CD1c-positive myeloid dendritic cell (primary cell): ENCODE data around the gene SIGLEC1.

Experiments
- DNase-seq: peaks from one replicate; pipeline ENCODE4 v3.0.0-alpha.2; 2016; ENCODE audit errors: extremely low spot score

The SIGLEC1 gene

DNA sequence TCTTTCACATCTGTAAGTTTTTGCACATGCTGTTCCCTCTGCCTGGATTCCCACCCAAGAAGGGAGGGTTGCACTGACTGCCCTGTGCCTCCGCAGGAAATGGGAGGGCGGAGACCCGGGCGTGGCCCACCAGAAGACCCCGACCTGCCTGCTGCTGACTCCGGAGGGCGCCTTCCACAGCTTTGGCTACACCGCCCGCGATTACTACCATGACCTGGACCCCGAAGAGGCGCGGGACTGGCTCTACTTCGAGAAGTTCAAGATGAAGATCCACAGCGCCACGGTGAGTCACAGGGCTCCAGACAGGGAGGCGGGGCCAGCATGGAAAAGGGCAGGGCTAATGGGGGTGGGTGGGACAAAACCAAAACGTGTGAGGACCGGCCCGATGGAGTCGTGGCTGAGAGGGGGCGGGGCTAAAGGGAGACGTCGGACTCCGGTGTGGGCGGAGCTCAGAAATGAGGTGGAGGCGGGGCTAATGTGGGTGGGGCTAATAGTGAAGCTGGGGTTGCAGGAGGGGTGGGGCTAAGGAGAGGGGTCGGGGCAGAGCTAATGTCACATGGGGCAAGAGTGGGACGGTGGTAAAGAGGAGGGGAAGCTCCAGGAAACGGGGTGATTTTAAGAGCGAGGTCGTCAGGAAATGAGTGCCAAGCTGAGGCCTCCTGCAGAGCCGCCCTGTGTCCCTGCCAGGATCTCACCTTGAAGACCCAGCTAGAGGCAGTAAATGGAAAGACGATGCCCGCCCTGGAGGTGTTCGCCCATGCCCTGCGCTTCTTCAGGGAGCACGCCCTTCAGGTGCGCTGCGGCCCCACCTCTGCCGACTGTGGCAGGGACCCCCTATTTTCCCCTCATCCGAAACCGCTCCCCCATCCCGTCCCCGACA, 32.6 kb upstream of the SIGLEC1 start:
- DNase-seq: peak; percentile 84

DNA sequence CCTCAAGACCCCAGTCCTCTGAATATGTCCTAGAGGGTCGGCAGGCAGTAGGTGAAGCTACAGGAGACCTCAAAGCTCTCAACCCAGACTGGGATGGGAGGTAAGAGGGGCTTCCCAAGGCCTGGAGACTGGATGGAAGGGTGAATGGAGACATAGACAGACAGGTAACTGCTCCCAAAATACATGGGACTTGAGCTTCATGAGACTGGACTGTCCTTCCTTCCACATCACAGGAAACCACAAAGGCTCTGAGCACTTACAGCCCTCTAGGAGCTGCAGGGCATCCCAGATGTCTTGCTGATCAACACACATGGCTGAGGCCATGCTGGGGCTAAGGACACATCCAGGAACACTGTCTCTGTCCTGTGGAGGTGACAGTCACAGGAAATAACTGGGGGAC, 31.6 kb upstream of the SIGLEC1 start:
- no peak for DNase-seq

DNA sequence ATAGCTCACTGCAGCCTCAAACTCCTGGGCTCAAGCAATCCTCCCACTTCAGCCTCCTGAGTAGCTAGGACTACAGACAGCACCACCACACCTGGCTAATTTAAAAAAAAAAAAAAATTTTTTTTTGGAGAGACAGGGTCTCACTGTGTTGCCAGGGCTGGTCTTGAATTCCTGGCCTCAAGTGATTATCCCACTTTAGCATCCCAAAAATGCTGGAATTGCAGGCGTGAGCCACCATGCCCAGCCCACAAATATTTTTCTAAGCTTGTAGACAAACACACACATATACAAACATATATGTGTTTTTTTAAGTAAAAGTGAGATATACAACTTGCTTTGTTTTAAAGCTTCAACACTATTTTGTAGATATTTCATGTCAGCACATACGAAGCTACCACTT, 30.9 kb upstream of the SIGLEC1 start:
- DNase-seq: no peak

DNA sequence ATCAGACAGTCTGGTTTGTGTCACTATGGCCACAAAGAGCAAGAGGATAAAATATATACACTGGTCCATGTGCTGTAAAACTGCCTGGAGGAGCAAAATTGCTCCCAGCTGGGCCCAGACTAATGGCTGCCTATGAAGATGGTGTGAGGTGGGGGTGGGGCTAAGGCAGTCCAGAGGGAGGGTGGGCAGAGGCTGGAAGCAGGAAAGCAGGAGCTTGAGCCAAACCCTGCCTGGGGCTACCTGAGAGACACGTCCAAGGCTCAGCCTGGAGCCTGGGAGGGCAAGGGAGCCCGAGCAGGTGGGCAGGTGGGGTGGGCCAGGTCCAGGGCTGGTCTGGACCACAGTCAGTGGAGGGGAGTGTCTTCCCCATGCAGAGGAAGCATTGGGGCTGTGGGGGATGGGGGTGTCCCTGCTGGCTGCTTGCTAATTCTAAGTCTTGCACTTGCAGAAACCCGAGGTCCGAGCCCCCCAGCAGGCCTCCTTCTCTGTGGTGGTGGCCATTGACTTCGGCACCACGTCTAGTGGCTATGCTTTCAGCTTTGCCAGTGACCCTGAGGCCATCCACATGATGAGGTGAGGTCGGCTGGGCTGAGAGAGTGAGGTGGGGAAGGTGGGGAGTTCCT, 29.5 kb upstream of the SIGLEC1 start:
- no peak for DNase-seq

DNA sequence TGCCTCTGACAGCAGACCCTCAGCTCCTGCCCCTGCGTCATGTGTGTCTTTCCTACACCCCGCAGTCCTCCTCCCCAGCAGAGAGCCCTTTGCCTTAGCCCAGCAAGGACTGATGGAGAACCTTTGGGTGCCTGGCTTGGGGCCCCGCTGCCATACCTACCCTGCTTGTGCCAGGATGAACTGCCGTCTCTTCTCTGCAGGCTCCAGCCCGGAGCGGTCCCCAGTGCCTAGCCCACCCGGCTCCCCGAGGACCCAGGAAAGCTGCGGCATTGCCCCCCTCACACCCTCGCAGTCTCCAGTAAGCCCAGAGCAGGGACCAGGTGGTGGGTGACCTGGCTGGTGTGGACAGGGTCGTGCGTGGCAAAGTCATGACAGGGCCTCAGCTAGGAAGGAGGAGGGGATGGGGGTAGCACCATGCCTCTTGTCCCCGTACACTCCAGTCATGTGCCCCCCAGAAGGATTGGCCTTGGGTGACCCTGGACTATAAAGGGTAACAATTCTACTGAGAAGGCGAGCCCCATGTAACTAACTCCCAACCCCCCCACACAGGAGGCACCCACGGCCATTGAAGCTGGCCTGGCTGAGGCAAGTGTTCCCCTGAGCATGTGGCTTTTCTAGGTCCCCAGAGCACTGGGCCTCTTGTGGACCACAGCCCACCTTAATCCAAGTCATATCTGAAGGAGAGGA, 28.4 kb upstream of the SIGLEC1 start:
- DNase-seq: no peak

DNA sequence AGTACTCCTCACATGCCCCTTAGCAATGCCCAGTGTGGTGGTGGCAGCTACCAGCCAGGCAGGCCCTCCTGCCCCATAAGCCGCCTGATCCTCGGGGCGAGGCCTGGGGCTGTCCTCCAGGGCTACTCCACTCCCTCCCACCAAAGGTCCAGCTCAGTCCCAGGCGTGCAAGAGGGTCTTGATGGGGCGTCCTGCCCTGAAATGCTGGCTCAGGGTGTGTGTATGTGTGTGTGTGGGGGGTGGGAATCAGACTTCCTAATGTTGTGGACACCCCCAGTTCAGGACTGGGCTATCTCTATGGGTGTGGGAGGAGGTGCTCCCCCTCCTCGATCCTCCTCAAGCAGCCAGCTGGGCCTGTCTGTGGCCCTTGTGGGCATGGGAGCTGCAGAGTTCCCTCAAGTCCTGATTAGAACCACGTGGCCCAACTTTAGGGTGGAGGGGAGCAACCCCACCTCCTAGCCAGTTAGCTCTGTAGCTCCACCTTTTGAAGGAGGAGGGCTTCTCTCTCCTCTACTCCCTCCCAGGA, 27.6 kb upstream of the SIGLEC1 start:
- no peak for DNase-seq

DNA sequence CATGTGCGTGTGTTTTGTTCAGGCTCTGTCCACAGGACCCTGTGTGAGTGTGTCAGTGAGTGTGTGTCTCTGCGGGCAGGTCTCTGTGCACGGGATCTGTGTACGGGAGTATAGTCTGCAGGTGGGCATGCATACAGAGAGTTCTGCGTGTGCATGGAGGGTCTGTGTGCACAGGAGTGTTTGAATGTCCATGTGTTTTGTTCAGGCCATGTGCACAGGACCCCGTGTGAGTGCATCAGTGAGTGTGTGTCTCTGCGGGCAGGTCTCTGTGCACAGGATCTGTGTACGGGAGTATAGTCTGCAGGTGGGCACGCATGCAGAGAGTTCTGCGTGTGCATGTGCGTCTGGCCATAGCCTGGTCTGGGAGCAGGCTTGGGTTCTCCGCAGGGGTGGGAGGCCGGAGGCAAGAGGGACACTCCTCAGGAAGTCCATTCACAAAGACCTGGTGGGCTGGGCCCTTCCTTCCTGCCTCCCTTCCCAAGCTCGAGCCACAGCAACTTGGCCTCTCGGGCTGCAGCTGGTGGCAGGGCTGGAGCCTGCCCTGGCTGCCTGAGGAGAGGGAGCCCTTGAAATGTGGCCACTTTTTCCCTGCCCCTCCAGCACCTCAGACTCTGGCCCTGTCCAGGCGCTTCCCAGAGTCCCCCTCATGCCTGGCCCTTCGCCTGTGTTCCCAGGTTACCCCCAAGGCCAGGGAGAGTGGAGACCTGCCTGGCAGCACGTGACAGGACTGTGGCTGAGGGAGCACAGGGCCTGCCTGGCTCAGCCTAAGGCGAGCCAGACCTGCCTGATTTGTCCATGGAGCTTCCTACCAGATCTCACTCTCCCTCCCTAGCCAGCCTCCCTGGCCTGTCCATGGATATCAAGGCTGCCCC, 26.9 kb upstream of the SIGLEC1 start:
- DNase-seq: no peak

DNA sequence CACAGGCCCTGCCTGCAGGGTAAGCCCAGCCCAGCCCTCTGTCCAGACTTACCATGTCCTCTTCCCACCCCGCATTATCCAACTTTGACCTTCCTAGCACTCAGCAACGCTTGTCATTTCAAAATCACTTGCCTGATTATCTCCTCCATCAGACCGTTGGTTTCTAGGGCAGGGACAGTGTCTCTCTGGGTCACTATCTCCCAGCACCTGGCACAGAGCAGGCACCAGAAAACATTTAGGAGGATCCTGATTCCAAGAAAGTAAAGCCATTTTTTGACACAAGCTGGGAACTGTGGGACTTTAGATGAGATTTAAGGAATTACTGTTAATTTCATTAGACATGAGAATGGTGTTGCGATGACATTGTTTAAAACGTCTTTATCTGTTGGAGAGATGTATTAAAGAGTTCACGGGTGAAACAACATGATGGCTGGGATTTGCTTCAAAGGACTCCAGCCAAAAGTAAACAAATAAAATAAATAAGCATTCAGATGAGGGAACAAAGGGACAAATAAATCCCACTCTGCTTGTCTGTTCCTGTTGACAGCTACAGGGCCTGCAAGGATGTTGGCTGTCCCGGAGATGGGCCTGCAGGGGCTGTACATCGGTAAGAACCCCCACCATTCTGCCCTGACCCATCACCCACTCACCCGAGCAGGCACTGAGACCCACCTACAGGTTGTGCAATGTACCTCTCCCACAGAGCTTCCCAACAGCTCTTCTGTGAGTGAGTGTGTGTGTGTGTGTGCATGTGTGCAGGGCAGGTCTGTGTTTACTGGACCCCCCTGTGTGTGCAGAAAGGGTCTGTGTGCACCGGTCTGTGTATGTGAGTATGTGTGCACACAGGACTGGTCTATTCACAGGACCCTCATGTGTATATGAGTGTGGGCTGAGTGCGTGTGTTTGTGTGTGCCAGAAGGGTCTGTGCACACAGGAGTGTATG, 26.0 kb upstream of the SIGLEC1 start:
- DNase-seq: no peak

DNA sequence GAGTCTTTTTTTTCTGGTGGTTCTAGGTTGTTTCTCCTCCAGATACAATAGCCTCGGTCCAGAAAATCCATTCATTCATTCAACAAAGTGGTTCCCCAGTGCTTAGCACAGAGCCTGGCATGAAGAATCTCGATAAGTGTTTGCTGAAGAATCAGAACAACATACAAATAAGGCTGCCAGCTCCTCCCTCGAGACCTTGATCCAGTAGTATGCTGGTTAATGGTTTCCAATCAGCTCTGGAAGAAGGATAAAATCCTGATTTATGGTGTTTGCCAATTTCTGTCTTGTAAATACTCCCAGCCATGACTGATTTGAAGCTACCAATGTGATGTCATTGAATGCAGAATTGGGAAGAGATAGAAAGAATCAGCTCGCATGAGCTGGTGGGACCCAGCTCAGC, 23.4 kb upstream of the SIGLEC1 start:
- no peak for DNase-seq

DNA sequence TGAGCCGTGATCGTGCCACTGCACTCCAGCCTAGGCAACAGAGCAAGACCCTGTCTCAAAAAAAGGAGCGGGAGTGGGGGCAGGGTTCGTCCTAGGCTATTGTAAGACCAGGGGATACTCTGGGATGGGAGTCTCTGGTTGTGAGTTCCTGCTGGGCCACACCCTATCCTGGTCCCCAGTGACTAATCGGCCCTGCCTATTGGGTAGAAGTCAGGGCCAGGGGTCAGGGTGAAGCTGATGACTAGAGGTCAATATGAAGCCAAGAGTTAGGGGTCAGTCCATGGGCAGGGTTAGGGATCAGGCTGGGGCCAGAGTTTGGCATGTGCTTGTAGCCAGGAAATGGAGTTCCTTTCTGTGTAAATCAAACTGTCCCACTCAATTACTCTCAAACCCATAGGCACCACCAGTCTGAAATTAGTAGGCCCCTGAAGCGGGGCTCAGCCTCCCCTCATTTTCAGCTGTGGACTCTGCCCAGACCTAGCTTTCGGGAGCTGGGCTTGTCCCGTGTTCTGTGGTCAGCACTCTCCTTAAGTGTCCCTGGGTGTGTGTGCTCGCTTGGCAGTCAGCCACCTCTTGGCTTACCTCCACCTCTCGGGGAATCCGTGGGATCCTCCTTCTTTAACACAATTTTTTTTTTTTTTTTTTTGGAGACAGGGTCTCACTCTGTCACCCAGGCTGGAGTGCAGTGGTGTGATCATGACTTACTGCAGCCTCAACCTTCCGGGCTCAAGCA, 21.9 kb upstream of the SIGLEC1 start:
- DNase-seq: no peak

DNA sequence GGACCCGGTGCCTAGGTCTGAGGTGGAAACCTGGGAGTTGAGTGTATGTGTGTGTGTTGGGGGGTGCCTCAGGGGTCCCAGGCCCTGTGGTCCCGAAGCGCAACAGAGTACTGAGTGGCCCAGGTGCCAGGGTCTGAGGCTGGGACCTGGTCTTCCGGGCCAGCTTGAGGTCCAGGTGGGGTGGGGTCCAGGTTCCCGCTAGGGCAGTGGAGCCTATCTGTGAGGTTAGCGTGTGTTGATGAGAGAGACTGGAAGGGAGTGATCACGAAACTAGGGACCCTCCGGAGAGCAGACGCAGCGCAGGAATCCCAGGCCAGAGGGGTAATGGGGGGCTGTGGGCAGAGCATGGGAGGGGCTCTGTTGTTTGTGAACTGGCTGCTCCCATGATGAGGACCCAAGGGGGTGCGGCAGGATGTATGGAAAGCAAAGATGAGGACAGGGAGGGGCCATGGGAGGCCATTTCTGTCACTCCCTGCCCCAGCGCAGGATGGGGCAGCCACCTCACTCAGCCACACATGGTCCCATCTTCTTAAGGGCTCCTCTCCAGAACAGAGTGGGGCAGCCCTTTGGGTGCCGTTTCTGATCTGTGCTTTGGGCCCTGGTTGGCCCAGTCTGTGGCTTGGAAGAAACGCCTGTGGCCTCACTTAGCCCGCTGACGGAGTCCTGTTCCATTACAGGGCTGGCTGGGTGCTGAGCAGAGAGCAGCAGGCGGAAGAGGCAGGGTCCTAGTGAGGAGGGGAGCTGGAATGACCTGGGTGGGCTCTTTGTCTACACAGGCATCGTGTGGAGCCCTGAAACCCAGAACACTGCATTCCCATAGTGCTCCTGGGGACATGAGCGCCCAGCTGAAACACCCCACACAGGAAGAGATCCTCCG, 21.0 kb upstream of the SIGLEC1 start:
- no peak for DNase-seq

DNA sequence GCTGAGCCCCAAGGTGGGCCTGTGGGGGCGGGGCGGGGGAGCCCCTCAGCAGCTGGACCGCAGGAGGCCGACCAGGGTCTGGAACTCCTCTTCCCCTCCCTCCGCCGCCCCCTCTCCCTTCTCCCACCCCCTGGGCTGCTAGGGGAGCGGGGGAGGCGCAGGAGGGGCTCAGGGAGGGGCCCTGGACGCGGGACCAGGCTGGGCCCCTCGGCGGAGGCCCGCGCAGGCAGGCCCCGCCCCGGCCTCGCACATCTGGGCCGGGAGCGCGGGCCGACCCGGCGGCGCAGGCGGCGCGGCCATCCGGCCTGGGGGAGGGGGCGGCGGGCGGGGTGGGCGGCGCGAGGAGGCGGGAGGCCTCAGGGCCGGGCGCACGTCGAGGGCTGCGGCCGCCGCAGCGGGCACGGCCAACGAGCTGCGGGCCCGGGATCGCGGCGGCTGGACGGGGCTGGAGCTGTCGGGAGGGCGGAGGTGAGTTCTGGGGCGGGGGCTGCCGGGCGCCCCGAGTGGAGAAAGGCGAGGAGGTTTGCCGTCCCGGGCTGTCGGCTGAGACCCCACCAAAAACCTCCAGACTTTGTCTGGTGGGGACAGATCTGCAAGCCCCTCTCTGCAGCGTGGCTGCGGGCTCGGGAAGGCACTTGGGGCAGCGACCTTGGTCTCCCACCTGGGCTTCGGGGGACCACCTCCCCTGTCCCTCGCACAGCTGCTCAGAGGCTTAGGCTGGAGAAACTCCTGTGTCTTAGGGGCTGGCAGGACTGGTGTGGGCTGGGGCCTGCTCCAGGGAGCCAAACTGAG, 20.1 kb upstream of the SIGLEC1 start, which contains the start of gene HSPA12B:
TSS of gene HSPA12B (plus strand) at position 359 of the 792 bp plus-strand sequence. CDS start 5,990 bp downstream, outside the sequence.
- no peak for DNase-seq

DNA sequence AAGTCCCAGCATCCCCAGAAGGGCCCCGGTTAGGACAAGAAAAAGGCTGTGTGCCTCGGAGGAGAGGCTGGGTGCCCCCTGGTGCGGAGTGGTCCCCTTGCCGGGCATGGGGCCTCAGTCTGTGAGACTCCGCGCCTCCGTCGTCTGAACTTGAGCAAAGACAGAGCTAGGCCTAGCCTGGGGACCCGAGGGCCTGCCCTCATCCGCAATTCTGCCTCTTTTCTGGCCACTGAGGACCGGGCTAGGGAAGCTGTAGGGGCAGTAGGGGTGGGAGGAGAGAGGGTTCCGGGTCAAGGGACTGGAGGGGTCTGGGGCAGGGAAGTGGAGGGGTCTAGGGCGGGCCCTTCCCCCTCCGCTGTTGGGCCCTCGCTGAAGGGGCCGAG, 19.5 kb upstream of the SIGLEC1 start:
- DNase-seq: no peak

DNA sequence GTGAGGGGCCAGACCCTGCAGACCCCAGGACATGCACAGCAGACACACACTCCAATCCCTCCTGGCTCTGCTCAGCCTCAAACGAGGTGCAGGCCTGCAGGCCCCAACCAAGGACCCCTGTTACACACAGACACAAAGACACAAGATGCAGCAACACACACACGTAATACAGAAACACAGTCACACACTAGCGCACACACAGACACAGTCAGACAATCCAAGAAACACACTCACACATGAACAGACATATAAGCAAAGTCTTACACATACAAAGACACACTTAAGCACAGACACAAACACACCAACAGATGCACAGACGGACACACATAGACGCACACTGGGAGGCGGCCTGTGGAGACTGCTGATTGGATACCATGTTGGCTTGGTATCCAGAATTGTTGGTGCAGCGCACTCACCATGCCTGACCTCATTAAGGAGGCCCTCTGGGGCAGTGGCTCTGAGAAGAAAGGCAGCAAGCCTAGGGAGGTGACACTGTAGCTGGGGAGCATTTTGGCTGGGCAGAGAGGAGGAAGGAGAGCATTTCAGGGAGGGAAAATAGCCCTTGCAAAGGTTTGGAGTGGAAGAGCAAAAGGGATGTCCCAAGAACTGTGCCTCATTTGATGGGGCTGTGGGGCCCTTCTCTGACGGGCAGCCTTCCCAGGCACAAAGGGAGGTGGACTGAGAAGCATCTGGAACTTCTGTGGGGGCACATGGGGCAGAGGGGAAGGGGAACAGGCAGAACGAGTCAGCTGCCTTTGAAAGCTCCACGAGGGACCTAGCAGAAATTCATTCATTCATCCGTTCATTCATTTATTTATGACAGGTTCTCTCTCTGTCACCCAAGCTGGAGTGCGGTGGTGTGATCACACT, 18.6 kb upstream of the SIGLEC1 start:
- no peak for DNase-seq

DNA sequence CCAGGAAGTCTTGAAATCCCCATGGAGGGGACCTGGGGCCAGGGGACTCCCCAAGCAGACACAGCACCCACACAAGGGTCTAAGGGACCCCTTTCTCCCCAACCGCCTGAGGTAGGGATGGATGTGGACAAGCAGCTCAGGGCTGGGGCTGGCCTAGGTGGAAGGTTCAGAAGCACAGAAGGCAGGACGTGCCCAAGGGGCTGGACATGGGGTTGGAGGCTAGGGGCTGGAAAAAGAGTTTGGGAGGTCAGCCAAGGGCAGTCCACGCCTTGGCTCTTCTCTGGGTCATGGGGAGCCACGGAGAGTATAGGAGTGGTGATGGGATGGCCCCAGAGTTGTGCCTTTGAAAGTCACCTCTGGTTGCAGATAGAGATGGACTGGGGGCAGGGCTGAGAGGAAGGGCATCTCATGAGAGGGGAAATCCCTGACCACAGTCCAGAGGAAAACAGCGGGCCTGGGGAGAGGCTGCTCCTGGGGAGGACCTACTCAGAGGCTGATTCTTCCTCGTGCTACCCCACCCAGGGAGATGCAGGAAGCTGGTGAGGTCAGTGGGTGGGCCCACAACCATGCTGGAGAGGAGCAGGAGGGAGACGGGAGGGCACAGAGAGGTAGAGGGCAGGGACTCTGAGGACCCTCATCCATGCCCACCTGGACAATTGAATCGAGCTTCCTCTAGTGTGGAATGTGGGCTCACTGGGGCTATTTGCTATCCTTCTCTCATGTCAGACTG, 17.6 kb upstream of the SIGLEC1 start:
- no peak for DNase-seq

DNA sequence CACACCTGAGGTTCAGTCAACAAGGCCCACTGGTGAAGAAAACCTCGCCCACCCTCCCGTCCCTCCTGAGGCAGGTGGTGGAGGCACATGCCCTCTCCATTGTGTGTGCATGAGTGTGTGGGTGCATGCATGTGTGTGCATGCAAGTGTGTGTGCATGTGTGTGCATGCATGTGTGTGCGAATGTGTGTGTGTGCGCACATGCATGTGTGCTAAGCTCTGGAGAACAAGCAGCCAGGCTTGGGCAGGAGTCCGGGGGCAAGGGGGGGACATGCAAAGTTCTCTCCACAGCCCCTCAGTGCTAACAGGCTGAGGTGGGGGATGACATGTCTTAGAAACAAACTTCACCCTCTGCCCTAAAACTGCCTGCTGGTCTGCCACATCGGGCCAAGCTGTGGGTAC, 17.0 kb upstream of the SIGLEC1 start:
- no peak for DNase-seq
